ENCODE data around the gene MCTP1.
"Not testable (repeated sequence)": the region's sequence is repeated elsewhere in the genome, so short reads cannot be mapped to it uniquely, and the experiment has no call there.

Gene MCTP1

GRCh38 chr5:95149387-95149786, 135.5 kb downstream of the MCTP1 start:
- DNase-seq (ENCODE audit: extremely low spot score) = no peak
- CTCF ChIA-PET = no interaction called here
- TF ChIP-seq FOXM1 (IDR thresholded peaks at IDR 0.05; ENCODE audit: borderline replicate concordance) = no peak
- TF ChIP-seq SP1 (IDR thresholded peaks at IDR 0.05) = no peak
- no peak for TF ChIP-seq HDGF (IDR thresholded peaks at IDR 0.05; ENCODE audit: borderline replicate concordance)
- TF ChIP-seq LEF1 (IDR thresholded peaks at IDR 0.05; ENCODE audit: borderline replicate concordance) = no peak
- TF ChIP-seq L3MBTL2 (conservative IDR thresholded peaks at IDR 0.05) = no peak
- TF ChIP-seq ZNF384 (IDR thresholded peaks at IDR 0.05) = no peak
- TF ChIP-seq NFRKB (IDR thresholded peaks at IDR 0.05) = no peak
- no peak for TF ChIP-seq FOXK2 (IDR thresholded peaks at IDR 0.05)
- no peak for TF ChIP-seq SUZ12 (IDR thresholded peaks at IDR 0.05)
- no peak for TF ChIP-seq FOXA1 (IDR thresholded peaks at IDR 0.05)
- TF ChIP-seq PKNOX1 (IDR thresholded peaks at IDR 0.05) = no peak
- TF ChIP-seq BHLHE40 (IDR thresholded peaks at IDR 0.05; ENCODE audit: borderline replicate concordance) = no peak
- TF ChIP-seq CTBP1 (IDR thresholded peaks at IDR 0.05; ENCODE audit: borderline replicate concordance) = no peak
- TF ChIP-seq TARDBP (IDR thresholded peaks at IDR 0.05) = no peak
- POLR2A ChIA-PET = no interaction called here

GRCh38 chr5:95148453-95148852, 136.4 kb downstream of the MCTP1 start:
- DNase-seq (ENCODE audit: extremely low spot score) = no peak
- ChIA-PET CTCF (no interaction called here), POLR2A (no interaction called here)
- TF ChIP-seq FOXA1 (IDR thresholded peaks at IDR 0.05) (no peak), NFRKB (IDR thresholded peaks at IDR 0.05) (no peak), ARNT (IDR thresholded peaks at IDR 0.05) (no peak), L3MBTL2 (conservative IDR thresholded peaks at IDR 0.05) (no peak), SUZ12 (IDR thresholded peaks at IDR 0.05) (no peak), BHLHE40 (IDR thresholded peaks at IDR 0.05; ENCODE audit: borderline replicate concordance) (no peak)

GRCh38 chr5:95143858-95144257, 141.0 kb downstream of the MCTP1 start:
- POLR2A ChIA-PET; DNase-seq (ENCODE audit: extremely low spot score); CTCF ChIA-PET: not testable (repeated sequence)

- ChIA-PET CTCF (no interaction called here), POLR2A (no interaction called here)
- TF ChIP-seq PKNOX1 (IDR thresholded peaks at IDR 0.05) (no peak), FOXK2 (IDR thresholded peaks at IDR 0.05) (no peak), HDGF (IDR thresholded peaks at IDR 0.05; ENCODE audit: borderline replicate concordance) (no peak), LEF1 (IDR thresholded peaks at IDR 0.05; ENCODE audit: borderline replicate concordance) (no peak), FOXM1 (IDR thresholded peaks at IDR 0.05; ENCODE audit: borderline replicate concordance) (no peak), FOXA1 (IDR thresholded peaks at IDR 0.05) (no peak), NFRKB (IDR thresholded peaks at IDR 0.05) (no peak), CTBP1 (IDR thresholded peaks at IDR 0.05; ENCODE audit: borderline replicate concordance) (no peak), ARNT (IDR thresholded peaks at IDR 0.05) (no peak), TARDBP (IDR thresholded peaks at IDR 0.05) (no peak), L3MBTL2 (conservative IDR thresholded peaks at IDR 0.05) (no peak), ELF4 (IDR thresholded peaks at IDR 0.05) (no peak), ZNF384 (IDR thresholded peaks at IDR 0.05) (no peak), SUZ12 (IDR thresholded peaks at IDR 0.05) (no peak), SP1 (IDR thresholded peaks at IDR 0.05) (no peak), BHLHE40 (IDR thresholded peaks at IDR 0.05; ENCODE audit: borderline replicate concordance) (no peak)
- no peak for DNase-seq (ENCODE audit: extremely low spot score)
These were observed 142.7 kb downstream of the MCTP1 start for GRCh38 chr5:95142145-95142544.

- TF ChIP-seq NFRKB (IDR thresholded peaks at IDR 0.05) (no peak), TARDBP (IDR thresholded peaks at IDR 0.05) (no peak), ZNF384 (IDR thresholded peaks at IDR 0.05) (no peak), FOXK2 (IDR thresholded peaks at IDR 0.05) (no peak), PKNOX1 (IDR thresholded peaks at IDR 0.05) (no peak), SUZ12 (IDR thresholded peaks at IDR 0.05) (no peak), BHLHE40 (IDR thresholded peaks at IDR 0.05; ENCODE audit: borderline replicate concordance) (no peak), SP1 (IDR thresholded peaks at IDR 0.05) (no peak), ELF4 (IDR thresholded peaks at IDR 0.05) (no peak), L3MBTL2 (conservative IDR thresholded peaks at IDR 0.05) (no peak), FOXA1 (IDR thresholded peaks at IDR 0.05) (no peak), ARNT (IDR thresholded peaks at IDR 0.05) (no peak), HDGF (IDR thresholded peaks at IDR 0.05; ENCODE audit: borderline replicate concordance) (no peak), FOXM1 (IDR thresholded peaks at IDR 0.05; ENCODE audit: borderline replicate concordance) (no peak), LEF1 (IDR thresholded peaks at IDR 0.05; ENCODE audit: borderline replicate concordance) (no peak)
- DNase-seq (ENCODE audit: extremely low spot score) = no peak
- ChIA-PET POLR2A (no interaction called here), CTCF (no interaction called here)
These were observed 143.8 kb downstream of the MCTP1 start for GRCh38 chr5:95141141-95141540.

GRCh38 chr5:95134326-95134725, 150.6 kb downstream of the MCTP1 start:
- ChIA-PET POLR2A (no interaction called here), CTCF (no interaction called here)
- no peak for TF ChIP-seq SP1 (IDR thresholded peaks at IDR 0.05)
- TF ChIP-seq LEF1 (IDR thresholded peaks at IDR 0.05; ENCODE audit: borderline replicate concordance) = no peak
- TF ChIP-seq TARDBP (IDR thresholded peaks at IDR 0.05) = no peak
- no peak for TF ChIP-seq BHLHE40 (IDR thresholded peaks at IDR 0.05; ENCODE audit: borderline replicate concordance)
- TF ChIP-seq ZNF384 (IDR thresholded peaks at IDR 0.05) = no peak
- TF ChIP-seq L3MBTL2 (conservative IDR thresholded peaks at IDR 0.05) = no peak
- no peak for TF ChIP-seq FOXK2 (IDR thresholded peaks at IDR 0.05)
- TF ChIP-seq NFRKB (IDR thresholded peaks at IDR 0.05) = no peak
- no peak for TF ChIP-seq FOXA1 (IDR thresholded peaks at IDR 0.05)
- DNase-seq (ENCODE audit: extremely low spot score) = no peak

- no peak for DNase-seq (ENCODE audit: extremely low spot score)
- ChIA-PET POLR2A (no interaction called here), CTCF (no interaction called here)
- TF ChIP-seq ZNF384 (IDR thresholded peaks at IDR 0.05) (no peak), L3MBTL2 (conservative IDR thresholded peaks at IDR 0.05) (no peak)
These were observed 152.8 kb downstream of the MCTP1 start for GRCh38 chr5:95132096-95132495.
